Activated naive CD4-positive, alpha-beta T cell (primary cell): ENCODE data around the gene TRAPPC8.
"Not testable (repeated sequence)": the region's sequence is repeated elsewhere in the genome, so short reads cannot be mapped to it uniquely, and the experiment has no call there.

Source experiments
- DNase-seq, 4 experiments: peaks; one replicate each; lab custom pipeline; 2025; lab: John Stamatoyannopoulos, UW

The TRAPPC8 gene, protein sequence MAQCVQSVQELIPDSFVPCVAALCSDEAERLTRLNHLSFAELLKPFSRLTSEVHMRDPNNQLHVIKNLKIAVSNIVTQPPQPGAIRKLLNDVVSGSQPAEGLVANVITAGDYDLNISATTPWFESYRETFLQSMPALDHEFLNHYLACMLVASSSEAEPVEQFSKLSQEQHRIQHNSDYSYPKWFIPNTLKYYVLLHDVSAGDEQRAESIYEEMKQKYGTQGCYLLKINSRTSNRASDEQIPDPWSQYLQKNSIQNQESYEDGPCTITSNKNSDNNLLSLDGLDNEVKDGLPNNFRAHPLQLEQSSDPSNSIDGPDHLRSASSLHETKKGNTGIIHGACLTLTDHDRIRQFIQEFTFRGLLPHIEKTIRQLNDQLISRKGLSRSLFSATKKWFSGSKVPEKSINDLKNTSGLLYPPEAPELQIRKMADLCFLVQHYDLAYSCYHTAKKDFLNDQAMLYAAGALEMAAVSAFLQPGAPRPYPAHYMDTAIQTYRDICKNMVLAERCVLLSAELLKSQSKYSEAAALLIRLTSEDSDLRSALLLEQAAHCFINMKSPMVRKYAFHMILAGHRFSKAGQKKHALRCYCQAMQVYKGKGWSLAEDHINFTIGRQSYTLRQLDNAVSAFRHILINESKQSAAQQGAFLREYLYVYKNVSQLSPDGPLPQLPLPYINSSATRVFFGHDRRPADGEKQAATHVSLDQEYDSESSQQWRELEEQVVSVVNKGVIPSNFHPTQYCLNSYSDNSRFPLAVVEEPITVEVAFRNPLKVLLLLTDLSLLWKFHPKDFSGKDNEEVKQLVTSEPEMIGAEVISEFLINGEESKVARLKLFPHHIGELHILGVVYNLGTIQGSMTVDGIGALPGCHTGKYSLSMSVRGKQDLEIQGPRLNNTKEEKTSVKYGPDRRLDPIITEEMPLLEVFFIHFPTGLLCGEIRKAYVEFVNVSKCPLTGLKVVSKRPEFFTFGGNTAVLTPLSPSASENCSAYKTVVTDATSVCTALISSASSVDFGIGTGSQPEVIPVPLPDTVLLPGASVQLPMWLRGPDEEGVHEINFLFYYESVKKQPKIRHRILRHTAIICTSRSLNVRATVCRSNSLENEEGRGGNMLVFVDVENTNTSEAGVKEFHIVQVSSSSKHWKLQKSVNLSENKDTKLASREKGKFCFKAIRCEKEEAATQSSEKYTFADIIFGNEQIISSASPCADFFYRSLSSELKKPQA (N-terminal part only)

DNA sequence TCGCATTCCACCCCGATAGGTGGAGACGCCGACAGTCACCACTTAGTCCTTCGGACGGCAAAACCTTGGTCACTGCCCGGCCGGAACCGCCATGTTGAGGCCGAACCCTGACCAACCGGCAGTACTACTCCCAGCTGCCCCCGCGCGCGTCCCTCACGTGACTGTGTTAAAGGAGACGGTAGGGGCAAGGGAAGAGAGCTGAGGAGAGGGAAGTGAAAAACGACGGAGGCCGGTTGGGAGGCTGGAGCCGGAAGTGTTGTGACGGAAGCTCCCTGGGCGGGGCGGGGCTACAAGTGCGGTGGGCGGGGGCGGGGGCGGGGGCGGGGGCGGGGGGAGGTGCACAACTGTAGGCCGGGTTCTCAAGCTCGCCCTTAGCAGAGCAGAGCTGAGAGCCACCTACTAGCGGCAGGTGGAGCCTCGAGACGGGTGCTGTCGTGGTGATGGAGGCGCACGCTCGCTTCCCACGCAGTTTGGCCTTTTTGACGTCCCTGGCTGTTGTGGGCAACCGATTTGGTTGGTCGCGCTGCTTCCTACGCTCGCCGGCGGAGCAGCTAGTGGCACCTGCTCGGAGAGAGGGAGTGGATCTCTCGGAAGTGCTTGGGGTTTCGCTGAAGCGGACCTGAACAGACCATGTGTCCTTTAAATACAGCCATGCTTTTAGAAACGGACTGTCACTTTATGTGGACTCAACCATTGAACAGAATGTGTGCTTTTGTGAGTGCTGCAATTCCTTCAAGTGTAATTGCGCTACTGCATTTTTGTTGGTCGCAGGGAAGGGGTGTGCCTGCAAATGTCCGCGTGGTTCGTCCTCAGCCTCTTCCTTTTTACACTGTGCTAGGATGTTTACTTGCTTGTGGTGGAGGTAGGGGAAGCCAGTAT lies at the start of gene TRAPPC8:
Gene TRAPPC8 (minus strand): TSS at position 130 of the 879 bp plus-strand sequence. CDS start 364 bp downstream, outside the sequence.
- DNase-seq = peak; percentile 66 to 81 (median 74)

DNA sequence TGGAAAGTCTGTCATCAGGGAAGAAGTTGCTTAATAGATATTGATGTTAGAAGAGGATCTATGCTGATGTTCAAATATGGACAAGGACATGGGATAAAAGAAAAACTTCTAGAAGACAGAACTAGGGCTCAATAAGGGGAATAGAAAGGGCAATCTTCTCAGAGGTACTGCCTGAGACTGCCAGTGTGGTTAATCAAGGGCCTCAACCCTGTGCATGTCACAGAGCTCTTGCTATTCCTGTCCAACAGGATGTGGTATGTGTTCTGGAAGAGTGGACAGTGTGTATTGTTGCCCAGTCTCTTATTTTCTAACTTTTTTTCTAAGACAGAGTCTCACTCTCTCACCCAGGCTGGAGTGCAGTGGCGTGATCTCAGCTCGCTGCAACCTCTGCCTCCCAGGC lies 47.9 kb upstream of the TRAPPC8 start:
- no peak for DNase-seq

DNA sequence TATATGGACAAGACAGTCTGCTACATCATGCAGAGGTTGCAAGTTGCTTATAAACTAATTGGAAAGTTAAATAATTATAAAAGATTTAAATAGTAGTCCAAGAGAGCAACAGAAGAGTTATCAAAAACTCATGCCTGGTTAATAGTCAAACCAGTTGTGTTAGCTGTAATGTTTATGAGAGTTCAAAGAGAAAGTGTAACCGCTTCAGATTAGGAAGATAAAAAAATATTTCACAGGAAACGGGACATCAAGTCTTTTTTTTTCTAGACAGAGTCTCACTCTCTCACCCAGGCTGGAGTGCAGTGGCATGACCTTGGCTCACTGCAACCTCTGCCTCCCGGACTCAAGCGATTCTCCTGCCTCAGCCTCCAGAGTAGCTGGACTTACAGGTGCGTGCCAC lies 41.0 kb upstream of the TRAPPC8 start:
- no peak for DNase-seq

DNA sequence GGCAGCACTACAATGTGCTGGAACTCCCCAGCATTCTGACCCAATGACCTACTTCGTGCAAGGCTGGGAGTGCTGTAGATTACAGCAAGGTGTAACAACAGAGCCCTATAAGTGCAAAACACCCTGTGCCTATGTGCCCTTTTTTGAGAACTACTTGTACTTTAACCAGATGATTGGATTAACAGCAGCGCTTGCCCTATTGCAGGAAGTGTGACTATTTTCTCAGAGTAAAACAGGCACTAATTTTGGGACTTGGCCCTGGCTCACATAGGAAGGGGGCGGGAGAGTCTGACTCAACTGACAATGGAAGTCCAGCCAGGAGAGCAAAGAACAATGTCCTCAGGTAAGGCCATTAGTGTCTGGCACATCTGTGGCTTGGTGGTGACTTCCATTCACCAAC lies 40.1 kb upstream of the TRAPPC8 start:
- DNase-seq = no peak

DNA sequence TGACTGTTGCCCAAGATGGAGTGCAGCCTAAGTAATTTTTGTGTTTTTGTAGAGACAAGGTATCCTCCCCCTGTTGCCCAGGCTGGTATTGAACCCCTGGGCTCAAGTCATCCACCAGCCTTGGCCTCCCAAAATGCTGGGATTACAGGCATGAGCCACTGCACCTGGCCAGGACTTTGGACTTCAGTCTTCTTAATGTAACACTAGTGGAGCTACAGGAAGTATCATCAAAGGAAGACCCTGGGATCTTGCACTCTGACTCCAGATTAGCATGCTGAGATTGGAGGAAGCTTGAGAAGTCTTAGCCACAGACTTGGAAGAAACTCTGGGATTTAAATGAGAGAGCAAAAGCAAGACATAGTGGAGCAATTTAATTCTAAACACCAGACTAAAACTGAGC lies 37.9 kb upstream of the TRAPPC8 start:
- DNase-seq = no peak

DNA sequence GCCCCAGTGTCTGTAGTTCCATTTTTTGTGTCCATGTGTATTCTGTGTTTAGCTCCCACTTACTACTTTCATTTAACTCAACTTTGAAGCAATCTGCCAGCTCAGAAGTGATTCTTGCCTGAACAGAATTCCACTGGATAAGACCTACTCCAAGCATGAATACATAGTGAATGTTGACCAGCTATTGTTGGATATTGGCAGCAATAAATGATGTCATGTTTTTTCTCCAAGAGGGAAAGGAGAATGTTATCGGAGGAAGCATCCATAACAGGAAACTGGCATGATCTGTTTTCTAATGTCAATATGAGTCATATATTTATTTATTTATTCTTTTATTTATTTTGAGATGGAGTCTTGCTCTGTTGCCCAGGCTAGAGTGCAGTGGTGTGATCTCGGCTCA lies 36.8 kb upstream of the TRAPPC8 start:
- no peak for DNase-seq

DNA sequence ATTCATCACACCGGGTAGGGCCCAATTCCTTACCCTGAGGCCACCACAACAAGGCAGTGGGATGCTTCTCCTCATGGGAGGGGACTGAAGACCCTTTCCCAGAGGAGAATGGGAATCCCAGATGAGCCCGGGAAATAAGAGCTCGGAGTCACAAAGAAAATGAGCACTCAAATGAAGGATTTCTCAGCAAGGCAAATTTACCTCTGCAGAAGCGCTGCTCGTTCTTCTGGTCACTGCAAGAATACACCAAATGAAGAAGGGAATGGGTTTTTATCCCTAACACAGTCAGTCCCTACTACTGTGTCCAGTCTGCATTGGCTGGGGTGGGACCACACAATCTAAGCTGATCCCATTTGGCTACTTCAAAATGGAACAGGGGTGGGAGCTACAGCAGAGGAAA lies 35.7 kb upstream of the TRAPPC8 start:
- DNase-seq = no peak

DNA sequence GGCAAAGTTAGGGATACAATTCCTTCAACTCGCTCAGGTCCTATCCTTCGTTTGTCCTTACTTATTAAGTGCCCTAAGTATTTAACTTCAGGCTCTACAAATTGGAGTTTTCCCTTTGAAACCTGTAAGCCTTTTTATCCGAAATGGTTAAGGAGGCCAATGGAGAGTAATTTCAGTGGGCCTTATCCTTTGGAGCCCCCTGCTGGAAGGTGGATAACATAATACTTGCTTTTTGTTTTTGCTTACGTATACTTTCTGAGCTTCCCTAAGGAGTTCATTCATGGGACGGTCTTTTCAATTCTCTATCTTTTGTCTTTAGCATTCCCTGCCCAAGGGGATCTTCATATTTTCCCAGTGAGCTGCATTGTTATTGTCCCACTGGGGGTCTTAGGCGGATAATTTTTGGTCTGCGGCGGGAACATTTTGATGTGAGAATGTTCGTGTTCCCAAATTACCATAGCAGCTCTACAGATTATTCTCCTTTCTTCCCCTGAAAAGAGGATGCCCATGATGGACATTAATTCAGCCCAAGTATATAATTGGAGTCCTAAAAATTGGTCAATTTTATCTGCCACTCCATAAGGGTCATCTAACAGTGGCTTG lies 34.4 kb upstream of the TRAPPC8 start:
- no peak for DNase-seq

DNA sequence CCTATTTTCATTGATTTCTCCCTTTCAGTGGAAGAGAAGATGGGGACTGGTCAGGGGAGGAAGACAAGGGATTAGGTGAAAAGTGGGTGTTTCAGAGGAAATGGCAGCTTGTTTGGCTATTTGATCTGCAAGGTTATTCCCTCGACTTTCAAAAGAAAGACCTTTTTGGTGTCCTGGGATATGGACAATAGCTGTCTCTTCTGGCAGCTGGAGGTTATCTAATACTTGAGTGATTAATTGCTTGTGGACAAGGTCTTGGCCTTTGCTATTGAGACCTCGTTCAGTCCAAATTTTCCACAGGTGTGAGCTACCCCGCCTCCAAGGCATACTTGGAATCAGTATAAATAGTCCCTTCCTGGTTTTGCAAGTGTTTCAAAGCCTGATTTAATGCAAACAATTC lies 33.3 kb upstream of the TRAPPC8 start:
- no peak for DNase-seq

DNA sequence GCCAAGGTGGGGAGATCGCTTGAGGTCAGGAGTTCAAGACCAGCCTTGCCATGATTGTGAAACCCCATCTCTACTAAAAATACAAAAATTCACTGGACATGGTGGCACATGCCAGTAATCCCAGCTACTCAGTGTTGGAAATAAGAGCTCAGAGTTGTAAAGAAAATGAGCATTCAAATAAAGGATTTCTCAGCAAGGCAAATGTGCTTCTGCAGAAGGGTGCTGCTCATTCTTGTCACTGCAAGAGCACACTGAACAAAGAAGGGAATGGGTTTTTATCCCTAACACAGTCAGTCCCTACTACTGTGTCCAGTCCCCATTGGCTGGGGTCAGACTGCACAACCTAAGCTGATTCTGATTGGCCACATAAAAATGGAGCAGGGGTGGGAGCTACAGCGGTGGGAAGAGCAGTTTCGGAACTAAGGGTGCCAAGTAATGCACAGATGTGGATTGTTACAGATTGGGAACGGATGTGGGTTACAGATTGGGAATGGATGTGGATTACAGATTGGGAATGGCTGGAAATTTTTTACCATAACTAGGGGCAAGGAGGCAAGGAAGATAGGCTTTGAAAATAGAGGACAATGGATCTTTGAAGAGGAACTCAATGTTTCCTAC lies 31.1 kb upstream of the TRAPPC8 start:
- DNase-seq = no peak

DNA sequence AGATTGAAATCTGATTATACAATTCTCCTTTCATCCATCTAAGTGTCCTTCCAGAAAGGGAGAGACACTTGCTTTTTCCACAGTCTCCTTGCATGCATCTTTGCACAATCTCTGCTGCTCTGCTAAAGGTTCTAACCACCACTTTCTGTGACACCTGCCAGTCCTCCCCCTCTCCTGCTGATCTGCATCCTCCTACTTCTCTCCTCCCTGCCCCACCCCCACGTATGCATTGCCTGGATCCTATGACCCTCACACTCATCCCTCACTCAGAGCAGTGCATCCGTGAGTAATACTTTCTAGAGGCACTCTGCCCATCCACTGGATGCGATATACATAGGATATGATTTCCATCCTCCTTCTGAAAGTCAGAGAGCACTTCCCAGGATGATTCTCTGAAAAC lies 27.7 kb upstream of the TRAPPC8 start:
- no peak for DNase-seq

DNA sequence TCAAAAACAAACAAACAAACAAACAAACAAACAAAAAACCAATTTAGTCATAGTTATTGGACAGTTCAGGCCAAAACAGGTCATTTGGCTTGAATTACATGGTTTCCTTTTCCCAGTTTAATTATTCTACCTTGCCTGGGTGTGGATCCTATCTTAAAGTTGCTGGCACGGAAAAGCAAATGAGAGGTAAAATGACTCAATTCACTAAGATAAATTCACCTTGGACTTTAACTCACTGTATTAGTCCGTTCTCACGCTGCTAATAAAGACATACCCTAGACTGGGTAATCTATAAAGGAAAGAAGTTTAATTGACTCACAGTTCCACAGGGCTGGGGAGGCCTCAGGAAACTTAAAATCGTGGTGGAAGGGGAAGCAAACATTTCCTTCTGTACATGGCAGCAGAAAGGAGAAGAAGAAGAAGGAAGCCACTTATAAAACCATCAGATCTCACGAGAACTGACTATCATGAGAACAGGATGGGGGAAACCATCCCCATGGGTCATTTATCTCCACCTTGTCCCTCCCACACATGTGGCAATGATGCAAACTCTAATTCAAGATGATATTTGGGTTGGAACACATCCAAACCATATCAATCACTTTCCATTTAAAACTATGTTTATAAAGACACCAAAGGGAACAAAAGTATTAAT lies 22.5 kb upstream of the TRAPPC8 start:
- DNase-seq = no peak

DNA sequence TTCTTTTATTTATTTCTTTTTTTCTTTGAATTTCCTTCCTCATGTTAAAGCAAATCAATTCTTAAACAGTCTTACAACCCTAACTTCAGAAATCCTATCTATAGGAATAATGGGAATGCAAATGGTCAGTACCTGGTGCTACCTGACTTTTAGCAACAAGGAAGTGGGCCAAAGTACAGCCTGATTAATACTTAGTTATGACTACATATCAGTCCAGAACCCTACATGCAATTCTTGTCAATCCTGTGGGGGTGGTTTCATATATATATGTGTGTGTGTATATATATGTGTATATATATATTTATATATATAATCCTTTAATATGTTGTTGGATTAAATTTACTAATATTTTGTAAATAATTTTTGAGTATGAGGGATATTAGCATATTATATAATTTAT lies 14.8 kb upstream of the TRAPPC8 start:
- DNase-seq = no peak

DNA sequence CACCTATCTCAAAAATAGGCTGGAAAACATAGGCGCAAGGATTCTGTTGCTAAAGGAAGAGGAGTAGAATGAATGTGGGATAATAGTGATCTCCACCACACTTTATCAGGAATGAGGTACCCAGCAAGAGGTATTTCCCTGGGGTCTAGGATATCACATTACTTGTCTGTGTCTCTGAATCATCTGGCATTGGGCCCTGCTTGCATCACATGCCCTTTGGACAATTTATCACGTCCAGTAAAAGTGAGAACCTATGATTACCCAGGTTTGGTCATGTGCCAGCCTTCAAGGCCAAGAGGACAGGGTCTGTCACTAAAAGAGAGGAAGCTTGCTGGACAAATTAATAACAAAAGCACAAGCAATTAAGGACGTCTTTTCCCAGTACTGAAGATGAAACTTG lies 11.4 kb upstream of the TRAPPC8 start:
- no peak for DNase-seq

DNA sequence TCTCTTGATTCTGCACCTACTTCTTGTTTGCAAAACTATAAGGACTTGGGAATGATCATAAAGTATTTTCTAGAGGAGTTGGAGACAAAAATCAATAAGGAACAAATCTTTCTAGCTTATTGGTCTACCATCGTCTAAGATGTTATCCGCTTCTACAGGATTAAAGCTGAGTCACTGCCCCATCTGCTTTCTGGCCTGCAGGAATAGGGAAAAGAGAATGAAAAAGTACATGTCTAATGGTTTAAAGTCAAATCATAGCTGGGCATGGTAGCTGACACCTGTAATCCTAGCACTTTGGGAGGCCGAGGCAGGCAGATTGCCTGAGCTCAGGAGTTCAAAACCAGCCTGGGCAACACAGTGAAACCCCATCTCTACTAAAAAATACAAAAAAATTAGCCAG lies 10.8 kb upstream of the TRAPPC8 start:
- DNase-seq = not testable (repeated sequence)

DNA sequence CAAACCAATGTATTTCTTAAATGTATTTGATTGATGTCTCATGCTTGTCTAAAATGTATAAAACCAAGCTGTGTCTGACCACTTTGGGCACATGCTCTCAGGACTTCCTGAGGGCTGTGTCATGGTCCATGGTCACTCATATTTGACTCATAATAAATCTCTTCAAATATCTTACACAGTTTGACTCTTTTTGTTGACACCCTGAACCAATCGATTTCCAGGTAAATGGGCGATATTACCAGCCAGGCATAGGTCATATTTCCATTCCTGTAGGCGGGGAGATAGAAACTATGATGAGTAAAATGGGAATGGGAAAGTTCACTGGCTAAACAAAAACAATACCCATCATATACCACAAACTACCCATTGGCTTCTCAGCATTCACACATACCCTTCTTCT lies 9.3 kb upstream of the TRAPPC8 start:
- DNase-seq = no peak

DNA sequence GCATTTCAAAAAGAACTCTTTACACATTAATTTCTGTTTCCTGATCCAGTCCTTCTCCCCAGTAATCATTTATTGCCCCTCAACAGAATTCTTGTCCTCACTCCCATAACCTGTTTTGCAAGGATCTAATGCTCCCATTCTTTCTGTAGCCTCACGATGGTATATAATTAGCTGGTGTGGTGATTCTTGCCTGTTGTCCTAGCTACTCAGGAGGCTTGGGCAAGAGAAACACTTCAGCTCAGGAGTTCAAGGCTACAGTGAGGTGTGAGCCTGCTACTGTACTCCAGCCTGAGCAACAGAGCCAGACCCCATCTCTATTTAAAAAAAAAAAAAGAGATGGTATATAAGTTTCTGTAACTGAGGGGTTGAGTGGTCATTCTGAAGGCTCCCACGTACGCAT lies 7.7 kb upstream of the TRAPPC8 start:
- no peak for DNase-seq

DNA sequence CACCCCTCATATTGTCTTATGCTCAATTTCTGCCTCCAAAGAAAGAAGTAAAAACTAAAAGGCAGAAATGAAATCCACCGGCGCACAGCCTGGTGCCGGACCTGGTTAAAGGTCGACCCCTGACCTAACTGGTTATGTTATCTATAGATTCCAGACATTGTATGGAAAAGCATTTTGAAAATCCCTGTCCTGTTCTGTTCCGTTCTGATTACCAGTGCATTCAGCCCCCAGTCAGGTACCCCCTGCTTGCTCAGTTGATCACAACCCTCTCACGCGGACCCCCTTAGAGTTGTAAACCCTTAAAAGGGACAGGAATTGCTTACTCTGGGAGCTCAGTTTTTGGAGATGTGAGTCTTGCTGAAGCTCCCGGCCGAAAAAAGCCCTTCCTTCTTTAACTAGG lies 5.4 kb upstream of the TRAPPC8 start:
- not testable (repeated sequence) for DNase-seq

DNA sequence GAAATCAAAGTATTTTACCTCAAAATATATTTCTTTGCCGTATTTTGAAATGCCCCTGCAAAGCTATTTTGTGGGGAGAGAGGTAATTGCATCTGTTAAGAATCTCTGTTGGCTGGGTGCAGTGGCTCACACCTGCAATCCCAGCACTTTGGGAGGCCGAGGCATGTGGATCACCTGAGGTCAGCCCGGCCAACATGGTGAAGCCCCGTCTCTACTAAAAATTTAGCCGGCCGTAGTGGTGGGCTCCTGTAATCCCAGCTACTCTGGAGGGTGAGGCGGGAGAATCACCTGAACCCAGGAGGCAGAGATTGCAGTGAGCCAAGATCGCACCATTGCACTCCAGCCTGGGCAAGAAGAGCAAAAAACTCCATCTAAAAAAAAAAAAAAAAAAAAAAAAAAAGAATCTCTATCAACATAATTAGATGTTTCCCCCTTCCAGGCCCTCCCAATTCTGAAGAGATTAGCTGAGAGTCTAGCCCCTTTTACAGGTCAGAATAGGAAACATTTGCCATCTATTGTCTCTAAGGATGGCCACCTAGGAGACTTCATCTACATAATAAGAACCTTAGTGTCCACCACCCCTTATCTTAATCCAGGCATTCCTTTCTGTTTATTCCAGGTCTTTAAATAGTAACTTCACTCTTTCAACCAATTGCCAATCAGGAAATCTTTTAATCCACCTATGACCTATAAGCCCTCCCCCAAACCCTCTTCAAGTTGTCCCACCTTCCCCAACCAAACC lies 3.5 kb upstream of the TRAPPC8 start:
- no peak for DNase-seq
